H9 (cell line): ENCODE results near the gene ERICH6B. TPM values are rescaled to one million over a fixed set of nuclear protein-coding genes. Genes with fewer than 3 reads are reported as not detected.
A peak's percentile ranks its signal among the peaks of the same experiment; 100 is the strongest.

Source experiments
- DNase-seq: peaks from one replicate; pipeline ENCODE4 v3.0.0-alpha.2; 2017
- H2AFZ ChIP-seq: one replicate; pipeline ENCODE4 v1.6.1; 2013; ENCODE audit warnings: mild to moderate bottlenecking, low read length, control low read depth, moderate library complexity
- H2AK5ac ChIP-seq: 2 replicates; pipeline ENCODE4 v1.6.1; 2013; ENCODE audit warnings: low read length, control low read depth, mixed read lengths; ENCODE audit not compliant: insufficient read length
- H2BK120ac ChIP-seq: one replicate; pipeline ENCODE4 v1.6.1; 2013; ENCODE audit warnings: low read depth, mild to moderate bottlenecking, low read length, control low read depth, inconsistent platforms; ENCODE audit not compliant: poor library complexity, severe bottlenecking
- H2BK12ac ChIP-seq: 2 replicates; pipeline ENCODE4 v1.6.1; 2013; ENCODE audit warnings: low read length, control low read depth, mixed read lengths, low read depth; ENCODE audit not compliant: insufficient read length
- H2BK15ac ChIP-seq: 2 replicates; pipeline ENCODE4 v1.6.1; 2013; ENCODE audit warnings: low read depth, low read length, control low read depth
- H2BK20ac ChIP-seq: one replicate; pipeline ENCODE4 v1.6.1; 2013; ENCODE audit warnings: low read depth, mild to moderate bottlenecking, low read length, control low read depth, inconsistent platforms; ENCODE audit not compliant: poor library complexity, severe bottlenecking
- H2BK5ac ChIP-seq: 2 replicates; pipeline ENCODE4 v1.6.1; 2013; ENCODE audit warnings: low read length, control low read depth, mixed read lengths; ENCODE audit not compliant: insufficient read length
- H3K14ac ChIP-seq: 2 replicates; pipeline ENCODE4 v1.6.1; 2013; ENCODE audit warnings: low read length, control low read depth; ENCODE audit not compliant: insufficient read depth
- H3K18ac ChIP-seq: 2 replicates; pipeline ENCODE4 v1.6.1; 2013; ENCODE audit warnings: low read depth, mild to moderate bottlenecking, mixed read lengths, low read length, control low read depth; ENCODE audit not compliant: insufficient read length
- H3K23ac ChIP-seq: 2 replicates; pipeline ENCODE4 v1.6.1; 2013; ENCODE audit warnings: low read length, control low read depth, mixed read lengths, low read depth; ENCODE audit not compliant: insufficient read length
- H3K23me2 ChIP-seq: 2 replicates; pipeline ENCODE4 v1.6.1; 2013; ENCODE audit warnings: low read depth, mild to moderate bottlenecking, mixed read lengths, low read length, control low read depth; ENCODE audit not compliant: insufficient read length, poor library complexity, severe bottlenecking
- H3K27ac ChIP-seq: 2 replicates; pipeline ENCODE4 v1.5.1; 2013; ENCODE audit warnings: low read length, control low read depth, mixed read lengths, low read depth; ENCODE audit not compliant: insufficient read length
- H3K27me3 ChIP-seq: 2 replicates; pipeline ENCODE4 v1.6.1; 2013; ENCODE audit warnings: low read length, control low read depth, inconsistent platforms; ENCODE audit not compliant: insufficient read depth
- H3K4ac ChIP-seq: 2 replicates; pipeline ENCODE4 v1.6.1; 2013; ENCODE audit warnings: low read depth, mild to moderate bottlenecking, control low read depth, inconsistent platforms, low read length, moderate library complexity
- H3K4me1 ChIP-seq: 2 replicates; pipeline ENCODE4 v1.6.1; 2013; ENCODE audit warnings: low read length, control low read depth, inconsistent platforms; ENCODE audit not compliant: insufficient read depth
- H3K4me2 ChIP-seq: 2 replicates; pipeline ENCODE4 v1.6.1; 2013; ENCODE audit warnings: low read length, control low read depth, mixed read lengths; ENCODE audit not compliant: insufficient read length, insufficient read depth
- H3K56ac ChIP-seq: 2 replicates; pipeline ENCODE4 v1.6.1; 2013; ENCODE audit warnings: low read depth, mild to moderate bottlenecking, mixed read lengths, low read length, control low read depth; ENCODE audit not compliant: insufficient read length
- H3K79me1 ChIP-seq: 2 replicates; pipeline ENCODE4 v1.6.1; 2013; ENCODE audit warnings: low read depth, mild to moderate bottlenecking, moderate library complexity, low read length, control low read depth, inconsistent platforms; ENCODE audit not compliant: insufficient read depth, poor library complexity, severe bottlenecking
- H3K79me2 ChIP-seq: 2 replicates; pipeline ENCODE4 v1.6.1; 2013; ENCODE audit warnings: low read length, control low read depth, inconsistent platforms; ENCODE audit not compliant: insufficient read depth
- H3K9ac ChIP-seq: 2 replicates; pipeline ENCODE4 v1.6.1; 2013; ENCODE audit warnings: low read length, control low read depth, mixed read lengths; ENCODE audit not compliant: insufficient read length; ENCODE audit errors: extremely low read depth
- H3K9me3 ChIP-seq: one replicate; pipeline ENCODE4 v1.6.1; 2013; ENCODE audit warnings: low read depth, low read length, inconsistent platforms; ENCODE audit not compliant: control insufficient read depth
- H3T11ph ChIP-seq: one replicate; pipeline ENCODE4 v1.6.1; 2013; ENCODE audit warnings: mild to moderate bottlenecking, low read length, control low read depth, inconsistent platforms
- H4K20me1 ChIP-seq: one replicate; pipeline ENCODE4 v1.6.1; 2013; ENCODE audit not compliant: control insufficient read depth, insufficient read length, insufficient read depth
- H4K5ac ChIP-seq: 2 replicates; pipeline ENCODE4 v1.6.1; 2013; ENCODE audit warnings: low read depth, mild to moderate bottlenecking, mixed read lengths, low read length, control low read depth; ENCODE audit not compliant: insufficient read length
- H4K8ac ChIP-seq: replicated peaks from 2 replicates; pipeline ENCODE4 v1.6.1; 2013; ENCODE audit warnings: low read length, control low read depth, mixed read lengths, low read depth; ENCODE audit not compliant: insufficient read length
- H4K91ac ChIP-seq: 2 replicates; pipeline ENCODE4 v1.6.1; 2013; ENCODE audit warnings: low read depth, mild to moderate bottlenecking, moderate library complexity, mixed read lengths, low read length, control low read depth; ENCODE audit not compliant: insufficient read length
- H3K27ac Mint-ChIP-seq, 3 experiments: 2 replicates in 2 of 3; 3 replicates in 1 of 3; pipeline ENCODE4 v1.8.0; 2020 to 2021; ENCODE audit warnings: mixed read lengths in 3 of 3, mild to moderate bottlenecking in 1 of 3, moderate library complexity in 1 of 3
- H3K27me3 Mint-ChIP-seq: 2 replicates; pipeline ENCODE4 v1.8.0; 2021; ENCODE audit warnings: low read depth, mild to moderate bottlenecking, moderate library complexity, mixed read lengths
- H3K36me3 Mint-ChIP-seq, 3 experiments: 2 replicates in 2 of 3; 3 replicates in 1 of 3; pipeline ENCODE4 v1.8.0; 2020 to 2021; ENCODE audit warnings: low read depth in 3 of 3, mixed read lengths in 3 of 3; ENCODE audit not compliant: insufficient read depth in 1 of 3
- H3K4me1 Mint-ChIP-seq, 2 experiments: 2 replicates each; pipeline ENCODE4 v1.8.0; 2020; ENCODE audit warnings: mixed read lengths in 2 of 2
- H3K4me3 Mint-ChIP-seq, 2 experiments: 2 replicates in 1 of 2; 3 replicates in 1 of 2; pipeline ENCODE4 v1.8.0; 2020 to 2021; ENCODE audit warnings: mild to moderate bottlenecking in 2 of 2, mixed read lengths in 2 of 2, moderate library complexity in 1 of 2
- H3K9me3 Mint-ChIP-seq, 2 experiments: 2 replicates in 1 of 2; 3 replicates in 1 of 2; pipeline ENCODE4 v1.8.0; 2020; ENCODE audit warnings: mild to moderate bottlenecking in 2 of 2, mixed read lengths in 2 of 2, moderate library complexity in 1 of 2
- WGBS: extraction: QIAGEN DNeasy Blood & Tissue Kit; methylation state at CpG from one replicate; pipeline ENCODE4 v1.1.7; 2013; ENCODE audit warnings: missing lambda C conversion rate, low lambda C conversion rate, mixed read lengths; ENCODE audit not compliant: insufficient read length; ENCODE audit errors: extremely low coverage; 5-methylcytosine and 5-hydroxymethylcytosine counted together
- total RNA-seq: library from RNA; stranded (reverse); gene quantifications from 2 replicates; pipeline ENCODE4 v1.2.1, GENCODE V29; 2021
- TF ChIP-seq, protein P1 (sequence below): fragments of 200-600 bp; sonication (generic); conservative IDR thresholded peaks from 3 replicates; pipeline ENCODE4 v1.8.0; 2021; ENCODE audit warnings: antibody characterized with exemption, mild to moderate bottlenecking

The ERICH6B gene
- total RNA-seq, 1 experiment from 2014 or later = not detected

DNA sequence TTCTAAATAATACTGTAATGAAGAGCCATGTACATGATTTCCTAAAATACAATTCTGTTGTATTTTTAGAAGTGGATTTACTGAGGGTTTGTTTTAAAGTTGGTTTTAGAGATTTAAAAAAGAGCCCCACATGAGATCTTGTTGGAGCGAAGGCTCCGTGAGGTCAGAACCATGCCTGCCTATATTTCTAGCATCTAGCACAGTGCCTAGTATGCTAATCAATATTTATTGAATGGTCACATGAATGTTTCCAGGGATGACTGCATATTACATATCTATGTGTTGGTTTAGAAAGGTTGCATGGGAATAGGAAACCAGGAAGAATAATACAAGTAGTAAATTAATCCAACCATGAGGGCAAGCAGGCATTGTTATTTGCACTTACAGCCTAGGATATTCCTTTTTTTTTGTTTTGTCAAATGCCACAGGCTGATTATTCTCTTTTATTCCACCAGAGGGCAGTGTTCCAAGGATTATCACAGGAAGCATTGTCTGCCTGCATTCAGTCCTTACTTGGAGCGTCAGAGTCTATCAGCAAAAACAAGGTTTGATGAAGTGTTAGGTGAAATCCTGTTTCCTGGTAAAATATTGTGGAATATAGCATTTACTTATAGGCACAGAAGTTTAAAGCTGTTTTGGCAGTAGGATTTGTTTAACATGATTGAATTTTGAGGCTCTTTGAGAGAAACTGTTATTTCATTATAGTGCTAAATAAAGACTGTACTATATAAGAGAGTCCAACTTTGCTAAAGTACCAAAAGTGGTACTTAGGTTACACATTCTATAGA, 104.0 kb downstream of the ERICH6B start:
- no peaks in the 10 kb centered on the region for H3K27me3 ChIP-seq
- no peak overlapping the region for H2BK20ac ChIP-seq
- no peaks in the 10 kb centered on the region for H3K79me2 ChIP-seq
- no peak overlapping the region for H4K8ac ChIP-seq
- Mint-ChIP-seq H3K36me3 (peaks cover 14 to 44% (median 43%) of the 10 kb centered on the region in 3 experiments; a peak in 6 of 7 replicates), H3K4me1 (peaks cover 11 to 14% of the 10 kb centered on the region in 2 experiments), H3K27me3 (no peaks in the 10 kb centered on the region), H3K27ac (no peak overlapping the region), H3K9me3 (no peaks in the 10 kb centered on the region), H3K4me3 (no peak overlapping the region)
- H2BK15ac ChIP-seq = no peak overlapping the region
- H3K4me1 ChIP-seq = no peaks in the 10 kb centered on the region
- no peak overlapping the region for H3K27ac ChIP-seq
- no peak overlapping the region for H3T11ph ChIP-seq
- H3K23ac ChIP-seq = no peak overlapping the region
- no peak overlapping the region for H4K91ac ChIP-seq
- H2BK120ac ChIP-seq = no peak overlapping the region
- H3K4ac ChIP-seq = no peak overlapping the region
- H4K20me1 ChIP-seq = no peaks in the 10 kb centered on the region
- no CpG with 5 or more reads among the region's 3 CpGs for WGBS
- no peaks in the 10 kb centered on the region for H3K23me2 ChIP-seq
- TF ChIP-seq, protein P1, sequence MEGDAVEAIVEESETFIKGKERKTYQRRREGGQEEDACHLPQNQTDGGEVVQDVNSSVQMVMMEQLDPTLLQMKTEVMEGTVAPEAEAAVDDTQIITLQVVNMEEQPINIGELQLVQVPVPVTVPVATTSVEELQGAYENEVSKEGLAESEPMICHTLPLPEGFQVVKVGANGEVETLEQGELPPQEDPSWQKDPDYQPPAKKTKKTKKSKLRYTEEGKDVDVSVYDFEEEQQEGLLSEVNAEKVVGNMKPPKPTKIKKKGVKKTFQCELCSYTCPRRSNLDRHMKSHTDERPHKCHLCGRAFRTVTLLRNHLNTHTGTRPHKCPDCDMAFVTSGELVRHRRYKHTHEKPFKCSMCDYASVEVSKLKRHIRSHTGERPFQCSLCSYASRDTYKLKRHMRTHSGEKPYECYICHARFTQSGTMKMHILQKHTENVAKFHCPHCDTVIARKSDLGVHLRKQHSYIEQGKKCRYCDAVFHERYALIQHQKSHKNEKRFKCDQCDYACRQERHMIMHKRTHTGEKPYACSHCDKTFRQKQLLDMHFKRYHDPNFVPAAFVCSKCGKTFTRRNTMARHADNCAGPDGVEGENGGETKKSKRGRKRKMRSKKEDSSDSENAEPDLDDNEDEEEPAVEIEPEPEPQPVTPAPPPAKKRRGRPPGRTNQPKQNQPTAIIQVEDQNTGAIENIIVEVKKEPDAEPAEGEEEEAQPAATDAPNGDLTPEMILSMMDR = peak; percentile 87
- no peak overlapping the region for H3K9ac ChIP-seq
- no peak overlapping the region for H3K56ac ChIP-seq
- no peak overlapping the region for H3K14ac ChIP-seq
- H3K9me3 ChIP-seq = no peaks in the 10 kb centered on the region
- no peak overlapping the region for H3K18ac ChIP-seq
- no peaks in the 10 kb centered on the region for H3K79me1 ChIP-seq
- H2AFZ ChIP-seq = no peak overlapping the region
- DNase-seq = no peak
- H2AK5ac ChIP-seq = no peak overlapping the region
- H4K5ac ChIP-seq = no peak overlapping the region
- H3K4me2 ChIP-seq = no peak overlapping the region
- H2BK12ac ChIP-seq = no peak overlapping the region
- no peak overlapping the region for H2BK5ac ChIP-seq
